Measurements from ENCODE around the gene ACOT7.

The ACOT7 gene

DNA sequence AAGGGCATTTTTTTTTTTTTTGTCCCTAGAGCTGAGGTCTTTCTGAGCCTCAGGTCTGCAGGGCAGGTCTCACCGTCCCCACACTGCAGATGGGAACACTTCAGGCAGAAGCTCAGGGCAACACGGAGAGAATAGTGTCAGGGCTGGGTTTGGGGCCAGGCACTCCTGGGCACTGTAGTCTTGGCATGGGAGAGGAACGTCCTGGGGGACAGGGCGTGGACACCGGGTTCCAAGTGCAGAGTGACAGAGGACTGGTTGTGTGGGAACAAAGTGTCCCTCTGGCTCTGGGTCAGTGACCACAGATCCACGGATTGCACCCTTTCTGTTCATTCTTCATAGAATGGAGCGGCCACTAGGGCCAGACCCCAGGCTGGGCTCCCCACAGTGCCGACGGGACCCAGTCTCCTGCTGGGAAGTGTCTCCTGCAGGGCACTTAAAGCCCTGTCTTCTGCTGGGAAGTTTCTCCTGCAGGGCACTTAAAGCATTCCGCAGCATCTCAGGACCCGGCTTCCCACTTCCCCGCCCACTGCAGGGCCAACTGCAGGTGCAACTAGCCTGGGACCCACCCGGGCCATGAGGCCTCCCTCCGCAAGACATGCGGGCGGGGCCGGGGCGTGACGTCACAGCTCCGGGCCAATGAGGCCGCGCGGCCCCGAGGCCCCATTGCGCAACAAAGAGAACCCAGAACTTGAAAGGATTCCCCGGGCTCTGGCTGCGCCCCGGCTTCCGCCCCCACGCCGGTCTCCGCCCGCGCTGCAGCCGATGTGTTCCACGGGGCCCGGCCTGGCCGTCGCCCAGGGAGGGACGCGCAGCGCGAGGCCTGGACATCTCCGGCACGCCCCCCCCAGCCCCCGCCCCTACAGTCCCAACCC is 133.8 kb downstream of the ACOT7 start:
- peaks cover 5 to 16% of the 10 kb centered on the region in 2 donors for H3K4me1 Mint-ChIP-seq
- H3K27me3 Mint-ChIP-seq: peaks cover 47 to 56% of the 10 kb centered on the region in 2 donors
- peaks cover 0 to 2% of the 10 kb centered on the region in 2 donors for H3K36me3 Mint-ChIP-seq
- ATAC-seq (replicated peaks) (peak; percentile 63 to 66), DNase-seq (peak; percentile 36)
- H3K4me3 Mint-ChIP-seq: peak overlapping the region; percentile 55 to 63
- no peaks in the 10 kb centered on the region for H3K9me3 Mint-ChIP-seq
- H3K27ac Mint-ChIP-seq: peak overlapping the region; percentile 9

DNA sequence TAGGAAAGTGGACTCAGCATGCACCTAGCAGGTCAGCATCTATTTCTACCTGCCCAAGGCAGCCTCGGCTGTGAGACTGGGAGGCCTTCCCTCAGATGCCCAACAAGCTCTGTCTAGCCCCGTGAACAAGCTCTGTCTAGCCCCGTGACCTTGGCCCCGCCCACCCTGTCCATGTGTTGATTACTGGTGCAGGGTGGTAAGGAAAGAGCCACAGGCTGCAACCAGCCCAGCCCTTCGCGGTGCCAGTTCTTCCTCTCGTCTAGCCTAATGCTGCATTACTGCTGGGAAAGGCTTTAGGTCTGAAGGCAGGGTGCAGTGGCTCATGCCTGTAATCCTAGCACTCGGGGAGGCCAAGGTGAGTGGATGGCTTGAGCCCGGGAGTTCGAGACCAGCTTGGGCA is 134.9 kb downstream of the ACOT7 start:
- H3K4me1 Mint-ChIP-seq: peaks cover 5 to 16% of the 10 kb centered on the region in 2 donors
- no peaks in the 10 kb centered on the region for H3K9me3 Mint-ChIP-seq
- H3K4me3 Mint-ChIP-seq: no peak overlapping the region
- H3K36me3 Mint-ChIP-seq: peaks cover 0 to under 1% of the 10 kb centered on the region in 2 donors
- H3K27me3 Mint-ChIP-seq: peaks cover 44 to 62% of the 10 kb centered on the region in 2 donors
- no peak for ATAC-seq (replicated peaks)
- no peak overlapping the region for H3K27ac Mint-ChIP-seq
- DNase-seq: no peak

DNA sequence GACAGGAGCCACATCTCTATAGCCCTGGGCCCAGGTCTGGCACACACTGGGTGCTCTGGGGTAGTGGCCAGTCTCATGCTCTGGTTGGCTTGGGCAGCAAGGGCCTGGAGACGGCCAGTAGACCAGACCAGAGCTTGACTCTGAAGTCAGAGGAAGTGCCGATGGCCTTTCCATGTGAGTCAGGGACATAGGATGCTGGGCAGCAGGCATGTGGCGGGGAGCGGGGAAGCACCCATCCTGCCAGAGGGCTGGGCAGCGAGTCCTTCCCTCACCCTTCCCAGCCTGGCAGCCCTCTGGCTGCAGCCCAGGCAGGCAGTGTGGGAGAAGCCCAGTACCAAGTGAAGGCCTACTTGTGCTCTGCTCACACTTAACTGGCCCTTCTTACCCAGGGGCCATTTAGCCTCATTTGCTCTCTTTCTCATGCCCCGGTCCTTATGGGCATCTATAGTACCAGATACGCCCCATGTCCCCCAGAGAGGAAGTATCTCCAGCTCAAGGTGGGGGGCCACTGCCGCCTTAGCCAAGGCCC is 136.0 kb downstream of the ACOT7 start:
- Mint-ChIP-seq H3K36me3 (no peaks in the 10 kb centered on the region), H3K4me1 (peaks cover 5 to 16% of the 10 kb centered on the region in 2 donors), H3K4me3 (no peak overlapping the region), H3K9me3 (no peaks in the 10 kb centered on the region), H3K27ac (no peak overlapping the region), H3K27me3 (peaks cover 39 to 63% of the 10 kb centered on the region in 2 donors)
- ATAC-seq (replicated peaks) (no peak), DNase-seq (no peak)

DNA sequence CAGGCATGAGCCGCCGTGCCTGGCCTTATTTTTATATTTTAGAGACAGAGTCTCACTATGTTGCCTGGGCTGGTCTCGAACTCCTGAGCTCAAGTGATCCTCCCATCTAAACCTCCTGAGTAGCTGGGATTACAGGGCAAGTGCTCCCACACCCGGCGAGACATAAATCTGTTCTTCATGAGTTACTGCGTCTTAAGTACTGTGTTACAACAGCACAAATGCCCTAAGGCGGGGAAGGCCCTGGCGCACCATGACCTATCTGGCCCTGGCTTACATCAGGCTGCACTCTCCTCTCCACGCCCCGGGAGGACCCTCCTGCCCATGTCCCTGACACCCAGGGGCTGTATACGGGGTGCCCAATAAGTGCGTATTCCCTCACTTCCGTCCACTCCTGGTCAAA is 136.9 kb downstream of the ACOT7 start:
- Mint-ChIP-seq H3K4me1 (peaks cover 3 to 13% of the 10 kb centered on the region in 2 donors), H3K9me3 (no peaks in the 10 kb centered on the region), H3K27ac (no peak overlapping the region), H3K4me3 (no peak overlapping the region), H3K36me3 (no peaks in the 10 kb centered on the region), H3K27me3 (peaks cover 43 to 63% of the 10 kb centered on the region in 2 donors)
- ATAC-seq (replicated peaks): no peak
- DNase-seq: no peak

DNA sequence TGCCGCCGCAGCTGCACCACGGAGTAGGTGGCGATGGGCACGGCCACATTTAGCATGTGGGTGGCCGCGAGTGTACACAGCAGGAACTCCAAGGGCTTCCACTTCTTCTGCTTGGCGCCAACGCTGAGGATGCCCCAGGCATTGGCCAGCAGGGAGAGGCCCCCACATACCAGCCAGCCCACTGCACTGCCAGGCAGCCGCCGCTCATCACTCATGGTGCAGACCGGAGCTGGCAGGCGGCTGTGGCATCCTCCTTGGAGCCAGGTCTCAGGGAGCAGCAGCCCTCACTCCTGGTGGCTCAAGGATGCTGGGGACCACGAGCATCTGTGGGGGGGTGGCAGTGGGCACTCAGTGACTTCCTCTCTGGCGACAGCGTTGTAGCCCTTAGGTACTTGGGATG is 138.9 kb downstream of the ACOT7 start:
- ATAC-seq (replicated peaks) (no peak), DNase-seq (no peak)
- Mint-ChIP-seq H3K4me3 (no peak overlapping the region), H3K9me3 (no peaks in the 10 kb centered on the region), H3K4me1 (peaks cover 5% of the 10 kb centered on the region in 2 donors), H3K27me3 (peaks cover 57 to 75% of the 10 kb centered on the region in 2 donors), H3K27ac (no peak overlapping the region), H3K36me3 (no peaks in the 10 kb centered on the region)

DNA sequence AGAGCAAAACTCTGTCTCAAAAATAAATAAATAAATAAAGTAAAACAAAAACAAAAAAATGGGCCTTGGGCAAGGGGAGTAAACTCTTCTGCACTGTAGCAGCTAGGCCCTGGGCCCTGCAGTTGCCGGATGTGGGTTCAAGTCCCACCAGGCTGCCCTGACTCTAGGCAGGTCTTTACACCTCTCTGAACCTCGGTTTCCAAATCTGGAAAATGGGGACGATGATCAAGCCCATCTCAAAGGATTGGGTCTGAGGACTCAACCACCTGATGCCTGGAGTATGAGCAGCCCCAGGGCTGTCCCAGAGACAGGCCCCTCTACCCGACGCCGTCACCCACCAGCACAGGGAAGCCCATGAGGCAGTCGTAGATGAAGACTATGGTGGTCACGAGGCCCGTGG is 140.2 kb downstream of the ACOT7 start:
- H3K9me3 Mint-ChIP-seq: no peaks in the 10 kb centered on the region
- no peak overlapping the region for H3K27ac Mint-ChIP-seq
- no peaks in the 10 kb centered on the region for H3K36me3 Mint-ChIP-seq
- H3K27me3 Mint-ChIP-seq: peaks cover 51 to 69% of the 10 kb centered on the region in 2 donors
- ATAC-seq (replicated peaks) (no peak), DNase-seq (no peak)
- H3K4me3 Mint-ChIP-seq: no peak overlapping the region
- H3K4me1 Mint-ChIP-seq: peaks cover 4 to 5% of the 10 kb centered on the region in 2 donors

DNA sequence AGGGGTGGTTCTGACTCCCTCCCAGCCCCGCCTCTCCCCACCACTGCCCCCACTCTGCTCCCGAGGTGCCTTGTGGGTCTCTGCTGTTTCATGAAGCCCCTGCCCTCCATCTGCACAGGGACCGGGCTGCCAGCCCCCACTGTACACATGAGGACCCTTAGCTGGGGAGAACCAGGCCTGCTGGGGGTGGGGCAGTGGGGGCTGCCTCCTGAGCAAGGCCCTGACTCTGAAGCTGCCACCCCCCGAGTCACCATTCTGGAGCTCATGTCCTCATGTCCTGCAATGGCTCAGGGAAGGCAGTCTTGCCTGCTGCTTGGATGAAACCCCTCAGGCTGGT is 141.2 kb downstream of the ACOT7 start:
- H3K27ac Mint-ChIP-seq: no peak overlapping the region
- DNase-seq (no peak), ATAC-seq (replicated peaks) (no peak)
- H3K27me3 Mint-ChIP-seq: peaks cover 50 to 67% of the 10 kb centered on the region in 2 donors
- H3K9me3 Mint-ChIP-seq: no peaks in the 10 kb centered on the region
- H3K4me1 Mint-ChIP-seq: peaks cover 5 to 7% of the 10 kb centered on the region in 2 donors
- H3K36me3 Mint-ChIP-seq: no peaks in the 10 kb centered on the region
- no peak overlapping the region for H3K4me3 Mint-ChIP-seq

DNA sequence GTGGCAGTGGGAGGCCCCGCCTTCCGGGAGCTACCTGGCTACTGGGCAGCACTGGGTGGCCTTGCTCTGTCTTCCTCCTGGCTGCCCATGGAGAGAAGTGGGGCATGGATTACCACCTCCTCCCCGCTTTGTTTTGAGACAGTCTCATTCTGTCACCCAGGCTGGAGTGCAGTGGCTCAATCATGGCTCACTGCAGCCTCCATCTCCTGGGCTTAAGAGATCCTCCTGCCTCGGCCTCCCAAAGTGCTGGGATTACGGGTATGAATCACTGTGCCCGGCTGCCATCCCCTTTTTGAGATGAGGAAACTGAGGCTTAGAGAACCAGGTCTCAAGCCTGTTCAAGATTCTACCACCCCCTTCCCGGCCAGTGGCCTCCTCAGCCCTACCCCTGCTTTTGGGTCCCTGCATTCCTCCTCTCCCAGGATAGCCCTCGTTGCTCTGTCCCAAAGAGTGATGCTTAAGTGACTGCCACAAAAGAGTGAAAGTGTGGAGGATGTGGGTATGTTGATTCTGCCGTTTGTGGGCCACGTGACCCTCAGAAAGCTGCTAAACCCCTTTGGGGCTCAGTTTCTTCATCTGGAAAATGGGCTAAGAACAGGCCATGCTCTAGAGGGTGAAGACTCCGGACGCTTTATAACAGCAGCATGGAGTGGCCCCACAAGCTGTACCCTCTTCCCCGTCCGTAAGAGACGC is 141.7 kb downstream of the ACOT7 start:
- Mint-ChIP-seq H3K9me3 (no peaks in the 10 kb centered on the region), H3K27ac (no peak overlapping the region), H3K27me3 (peaks cover 50 to 67% of the 10 kb centered on the region in 2 donors), H3K4me1 (peaks cover 9 to 10% of the 10 kb centered on the region in 2 donors), H3K36me3 (no peaks in the 10 kb centered on the region), H3K4me3 (no peak overlapping the region)
- ATAC-seq (replicated peaks): no peak
- no peak for DNase-seq

DNA sequence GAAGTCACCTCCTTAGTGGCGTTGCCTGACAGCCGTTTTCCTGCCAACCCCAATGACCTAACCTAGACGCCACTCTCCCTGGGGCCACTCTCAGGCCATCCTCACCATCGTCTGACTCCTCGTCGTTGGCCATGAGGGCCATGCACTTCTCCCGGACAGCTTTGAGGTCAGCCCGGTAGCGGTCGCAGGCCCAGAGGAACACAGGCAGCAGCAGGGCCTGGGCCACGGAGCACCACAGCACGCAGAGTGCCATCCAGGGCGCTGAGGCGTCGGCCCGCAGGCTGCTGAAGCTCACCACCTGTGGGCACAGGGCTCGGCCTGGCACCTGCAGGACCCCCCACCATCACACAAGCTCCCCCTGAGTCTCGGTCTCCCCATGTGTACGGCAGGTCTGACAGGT is 142.3 kb downstream of the ACOT7 start:
- H3K4me3 Mint-ChIP-seq: no peak overlapping the region
- H3K36me3 Mint-ChIP-seq: peaks cover 2% of the 10 kb centered on the region in 2 donors
- no peak overlapping the region for H3K27ac Mint-ChIP-seq

DNA sequence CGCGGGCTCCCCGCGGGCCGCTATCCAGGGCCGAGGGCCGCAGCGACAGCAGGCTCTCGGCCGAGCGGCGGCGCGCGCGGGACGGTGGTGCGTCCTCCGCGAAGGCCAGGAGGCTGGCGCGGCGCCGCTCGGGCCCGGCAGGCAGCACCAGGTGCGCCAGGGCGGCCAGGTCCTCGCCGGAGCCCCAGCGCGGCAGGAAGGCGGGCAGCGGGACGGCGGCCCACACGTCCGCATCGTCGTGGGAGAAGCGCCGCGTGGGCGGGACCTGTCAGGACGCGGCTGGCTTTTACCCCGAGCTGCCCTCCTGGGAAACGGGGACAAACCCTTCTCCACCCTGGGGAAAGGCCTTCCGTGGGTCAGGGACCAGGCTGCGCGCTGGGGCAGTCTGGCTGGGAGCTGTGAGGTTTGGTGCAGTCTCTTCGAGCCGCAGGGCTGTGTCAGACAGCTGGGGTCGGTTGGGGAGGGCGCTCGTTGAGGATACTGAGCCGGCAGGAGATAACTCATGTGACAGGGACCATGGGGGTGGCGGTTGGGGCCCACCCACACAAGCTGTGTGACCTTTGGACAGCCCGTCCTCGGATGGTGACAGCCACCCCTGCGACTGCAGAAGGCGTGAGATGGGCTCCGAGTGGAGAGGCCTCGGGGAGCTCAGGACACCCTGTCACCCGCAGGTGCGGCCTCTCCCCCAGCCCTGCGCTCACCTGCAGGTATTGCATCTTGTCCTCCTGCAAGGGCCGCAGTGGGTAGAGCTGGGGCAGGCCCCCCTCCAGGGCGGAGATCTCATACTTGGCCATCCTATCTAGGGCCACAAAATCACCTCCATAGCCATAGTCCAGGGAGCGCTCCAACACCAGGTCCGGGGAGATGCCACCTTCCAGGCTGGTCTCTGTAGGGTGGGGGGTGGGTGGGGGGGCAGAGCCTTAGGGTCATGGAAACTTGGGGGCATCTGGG is 143.6 kb downstream of the ACOT7 start:
- Mint-ChIP-seq H3K36me3 (peaks cover 2% of the 10 kb centered on the region in 2 donors), H3K4me1 (peaks cover 13 to 20% of the 10 kb centered on the region in 2 donors), H3K27me3 (peaks cover 54 to 76% of the 10 kb centered on the region in 2 donors), H3K27ac (no peak overlapping the region), H3K4me3 (no peak overlapping the region), H3K9me3 (no peaks in the 10 kb centered on the region)
- ATAC-seq (replicated peaks) (no peak), DNase-seq (no peak)

More for the DNA sequence above, 142.3 kb downstream of the ACOT7 start:
- no peaks in the 10 kb centered on the region for H3K9me3 Mint-ChIP-seq
- H3K4me1 Mint-ChIP-seq: peaks cover 12 to 16% of the 10 kb centered on the region in 2 donors
- DNase-seq: no peak
- H3K27me3 Mint-ChIP-seq: peaks cover 53 to 70% of the 10 kb centered on the region in 2 donors
- ATAC-seq (replicated peaks): no peak

DNA sequence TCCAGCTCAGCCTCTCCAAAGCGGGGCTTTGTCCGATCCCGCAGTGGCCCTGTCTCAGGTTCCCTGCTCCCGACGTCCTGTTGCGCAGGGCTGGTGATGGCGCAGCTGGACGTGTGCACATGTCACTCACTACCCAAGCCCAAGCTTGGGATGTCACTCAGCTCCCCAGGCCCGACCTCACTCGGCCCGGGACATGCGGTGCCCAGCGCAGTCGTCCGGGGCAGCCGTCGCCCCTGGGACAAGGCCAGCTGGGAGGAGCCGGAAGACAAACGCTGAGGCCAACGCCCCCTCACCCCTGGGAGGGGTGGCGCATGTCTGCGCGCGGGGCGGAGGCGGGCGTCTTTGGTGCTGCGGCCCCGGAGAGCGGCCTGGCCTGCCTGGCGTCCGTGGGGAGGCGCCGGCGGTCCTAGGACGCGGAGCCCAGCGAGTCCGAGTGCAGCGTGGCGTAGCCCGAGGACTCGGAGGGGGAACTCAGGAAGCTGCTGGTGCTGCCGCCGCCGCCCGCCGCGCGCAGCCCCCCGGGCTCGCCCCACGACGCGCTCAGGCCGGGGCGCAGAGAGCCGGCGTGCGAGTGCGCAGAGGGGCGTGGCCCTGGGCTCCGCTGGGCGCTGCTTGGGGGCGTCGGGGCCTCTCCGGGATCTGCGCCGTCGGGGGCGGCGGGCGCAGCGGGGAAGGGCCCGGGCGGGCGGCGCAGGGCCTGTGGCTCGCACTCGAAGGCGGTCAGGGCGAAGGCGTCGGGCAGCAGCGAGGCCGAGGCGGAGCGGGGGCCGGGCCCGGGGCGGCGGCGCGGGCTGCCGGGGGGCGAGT is 144.4 kb downstream of the ACOT7 start:
- Mint-ChIP-seq H3K4me1 (peaks cover 14 to 27% of the 10 kb centered on the region in 2 donors), H3K9me3 (no peaks in the 10 kb centered on the region), H3K27ac (no peak overlapping the region), H3K27me3 (peaks cover 62 to 80% of the 10 kb centered on the region in 2 donors), H3K36me3 (peaks cover 2% of the 10 kb centered on the region in 2 donors), H3K4me3 (no peak overlapping the region)
- ATAC-seq (replicated peaks): no peak
- no peak for DNase-seq

DNA sequence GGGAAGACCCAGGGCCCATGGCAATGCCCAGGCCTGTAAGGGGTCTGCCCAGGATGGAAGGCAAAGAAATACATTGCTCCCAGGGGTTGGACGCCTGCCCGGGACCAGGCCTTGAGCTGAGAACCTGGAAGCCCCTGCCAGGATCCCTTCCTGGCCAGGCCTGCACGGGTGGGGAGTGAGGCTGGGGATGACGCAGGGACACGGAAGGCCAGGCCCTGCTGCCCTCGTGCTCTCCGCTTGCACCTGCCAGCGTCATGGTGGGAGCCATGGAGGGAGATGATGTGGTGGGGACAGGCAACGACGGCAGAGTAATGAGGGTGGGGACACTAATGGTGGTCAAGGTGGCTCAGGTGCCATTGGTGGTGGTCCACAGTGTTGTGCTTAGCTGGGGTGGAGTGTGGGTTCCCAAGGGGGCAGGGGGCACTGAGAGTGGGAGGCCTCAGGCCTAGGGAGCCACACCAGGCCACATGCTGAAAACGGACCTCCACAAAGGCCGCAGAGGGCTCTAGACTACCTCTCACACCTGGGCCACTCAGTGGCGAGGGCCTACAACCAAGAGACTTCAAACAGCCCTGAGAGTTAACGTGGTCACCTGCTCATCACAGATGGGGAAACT is 145.3 kb downstream of the ACOT7 start:
- no peak overlapping the region for H3K4me3 Mint-ChIP-seq
- H3K27me3 Mint-ChIP-seq: peaks cover 71 to 84% of the 10 kb centered on the region in 2 donors
- peaks cover 14 to 27% of the 10 kb centered on the region in 2 donors for H3K4me1 Mint-ChIP-seq
- H3K9me3 Mint-ChIP-seq: no peaks in the 10 kb centered on the region
- peaks cover 2% of the 10 kb centered on the region in 2 donors for H3K36me3 Mint-ChIP-seq
- H3K27ac Mint-ChIP-seq: no peak overlapping the region
- DNase-seq (no peak), ATAC-seq (replicated peaks) (no peak)

DNA sequence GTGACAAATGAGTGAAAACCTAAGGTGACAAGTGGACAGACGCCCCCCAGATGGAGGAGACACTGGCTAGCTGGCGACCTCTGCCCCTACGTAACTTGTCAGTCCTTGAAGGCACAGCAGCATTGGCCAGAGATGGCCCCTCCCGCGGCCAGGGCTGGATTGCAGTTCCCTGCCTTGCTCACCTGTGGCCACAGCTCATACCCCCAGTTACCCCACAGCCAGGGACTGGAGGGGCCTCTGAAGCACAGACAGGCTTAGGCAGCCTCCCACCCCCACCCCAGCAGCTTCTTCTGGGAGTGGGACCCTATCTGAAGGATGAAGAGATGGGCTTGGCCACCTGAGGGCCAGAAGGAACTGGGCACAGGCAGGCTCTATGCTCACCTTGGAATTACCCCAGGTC is 145.9 kb downstream of the ACOT7 start:
- Mint-ChIP-seq H3K27me3 (peaks cover 75 to 83% of the 10 kb centered on the region in 2 donors), H3K4me3 (no peak overlapping the region), H3K4me1 (peaks cover 14 to 27% of the 10 kb centered on the region in 2 donors), H3K27ac (no peak overlapping the region), H3K9me3 (no peaks in the 10 kb centered on the region), H3K36me3 (peaks cover 2% of the 10 kb centered on the region in 2 donors)
- DNase-seq: no peak
- ATAC-seq (replicated peaks): no peak
